ENCODE measurements around the gene SIAE. TPM values are rescaled to one million over a fixed set of nuclear protein-coding genes. Genes with fewer than 3 reads are reported as not detected.

Gene SIAE
- total and polyA plus RNA-seq, 2 of the 8 experiments (the other 6 are each of a cell fraction or from before 2014, with no cell fraction given), result 2.3 to 3.7 TPM

- TF ChIP-seq POLR2A (IDR thresholded peaks at IDR 0.05; ENCODE audit: control extremely low read depth in 1 of 2, low read depth in 2 of 2, low read length in 2 of 2) (no peak), BACH1 (IDR thresholded peaks at IDR 0.05; ENCODE audit: low read length) (no peak)
Observed at GRCh38 chr11:124602193-124602592, 71.3 kb downstream of the SIAE start (continued).
